Inferior parietal cortex (tissue), 1 donor: ENCODE results near the gene CREG1.
A peak's percentile ranks its signal among the peaks of the same experiment; 100 is the strongest.

Experiments used
- DNase-seq: peaks from one replicate; pipeline ENCODE4 v3.0.0-alpha.2; 2016; ENCODE audit errors: extremely low spot score

CREG1 gene

GRCh38 chr1:167532964-167533824, 20.4 kb downstream of the CREG1 start:
- no peak for DNase-seq

- no peak for DNase-seq
These were observed 21.2 kb downstream of the CREG1 start for GRCh38 chr1:167532375-167532774.

- peak; percentile 64 for DNase-seq
These were observed 23.6 kb downstream of the CREG1 start for GRCh38 chr1:167529829-167530474.

GRCh38 chr1:167528057-167528728, 25.4 kb downstream of the CREG1 start:
- no peak for DNase-seq

- no peak for DNase-seq
These were observed 26.7 kb downstream of the CREG1 start for GRCh38 chr1:167526667-167527383.

- DNase-seq, result peak; percentile 76
These were observed 28.9 kb downstream of the CREG1 start for GRCh38 chr1:167524651-167525050.

- no peak for DNase-seq
These were observed 31.3 kb downstream of the CREG1 start for GRCh38 chr1:167522246-167522645.

GRCh38 chr1:167520711-167521206, 32.8 kb downstream of the CREG1 start:
- no peak for DNase-seq

GRCh38 chr1:167518331-167518700, 35.2 kb downstream of the CREG1 start, which contains the start of gene CD247:
CD247 (minus strand) TSS chr1:167518529; CDS start chr1:167518465, 64 bp downstream.
- DNase-seq, result no peak

- DNase-seq, result no peak
These were observed 35.8 kb downstream of the CREG1 start for GRCh38 chr1:167517535-167518330.

- DNase-seq, result no peak
These were observed 36.9 kb downstream of the CREG1 start for GRCh38 chr1:167516404-167517388.

GRCh38 chr1:167515893-167516321, 37.7 kb downstream of the CREG1 start:
- no peak for DNase-seq

GRCh38 chr1:167515461-167515860, 38.1 kb downstream of the CREG1 start:
- no peak for DNase-seq

- no peak for DNase-seq
These were observed 39.3 kb downstream of the CREG1 start for GRCh38 chr1:167514288-167514687.

GRCh38 chr1:167512046-167512654, 41.4 kb downstream of the CREG1 start:
- no peak for DNase-seq

- no peak for DNase-seq
These were observed 42.1 kb downstream of the CREG1 start for GRCh38 chr1:167511374-167511986.

GRCh38 chr1:167510881-167511280, 42.7 kb downstream of the CREG1 start:
- DNase-seq, result no peak

- DNase-seq, result no peak
These were observed 43.3 kb downstream of the CREG1 start for GRCh38 chr1:167510244-167510643.

GRCh38 chr1:167509587-167509986, 44.0 kb downstream of the CREG1 start:
- DNase-seq, result no peak
